Activated CD8-positive, alpha-beta T cell treated with anti-CD3 and anti-CD28 coated beads for 36 hours (primary cell): ENCODE results near the gene CD9. TPM values are rescaled to one million over a fixed set of nuclear protein-coding genes. Genes with fewer than 3 reads are reported as not detected.
"Not testable (repeated sequence)": the region's sequence is repeated elsewhere in the genome, so short reads cannot be mapped to it uniquely, and the experiment has no call there.

Experiments used
- ATAC-seq: fragments of 200-7000 bp; cut with Tn5 transposase; one replicate; pipeline ENCODE4 v1.10.0; 2021; ENCODE audit warnings: mild to moderate bottlenecking, moderate library complexity
- CTCF ChIA-PET: fragments of 350-600 bp; sonication (Branson Sonifier 250); formaldehyde crosslinking; loops from one replicate; lab custom pipeline; 2021; ENCODE audit warnings: antibody characterized with exemption; lab: Charles Lee
- POLR2A ChIA-PET: fragments of 350-600 bp; sonication (Branson Sonifier 250); formaldehyde crosslinking; loops from one replicate; lab custom pipeline; 2021; ENCODE audit warnings: antibody characterized with exemption; lab: Charles Lee
- DNase-seq: peaks from one replicate; pipeline ENCODE4 v3.0.0-alpha.2; 2020
- H3K27ac Mint-ChIP-seq: one replicate; pipeline ENCODE4 v1.8.0; 2021; ENCODE audit warnings: mild to moderate bottlenecking, mixed read lengths
- H3K27me3 Mint-ChIP-seq: one replicate; pipeline ENCODE4 v1.8.0; 2021; ENCODE audit warnings: mixed read lengths
- H3K36me3 Mint-ChIP-seq: one replicate; pipeline ENCODE4 v1.8.0; 2021; ENCODE audit warnings: low read depth, mixed read lengths
- H3K4me1 Mint-ChIP-seq: one replicate; pipeline ENCODE4 v1.8.0; 2021; ENCODE audit warnings: low read depth, mixed read lengths
- H3K4me3 Mint-ChIP-seq: one replicate; pipeline ENCODE4 v1.8.0; 2021; ENCODE audit warnings: mild to moderate bottlenecking, moderate library complexity, mixed read lengths
- H3K9me3 Mint-ChIP-seq: one replicate; pipeline ENCODE4 v1.8.0; 2021; ENCODE audit warnings: mixed read lengths
- CTCF ChIP-seq: fragments of 200-600 bp; IDR thresholded peaks from one replicate; pipeline ENCODE4 v1.8.0; 2022; ENCODE audit warnings: antibody characterized with exemption, mild to moderate bottlenecking
- intact Hi-C: fragments of 100-400 bp; cut with micrococcal nuclease; formaldehyde crosslinking; loops from one replicate; pipeline ENCODE4 v1.10.0; 2022
- total RNA-seq, 2 experiments: library from RNA; stranded (reverse); gene quantifications; one replicate each; pipeline ENCODE4 v1.2.3, GENCODE V29; 2021

CD9 gene
- total RNA-seq, 2 experiments from 2014 or later = 9.1 to 9.2 TPM

GRCh38 chr12:6158749-6159148, 41.5 kb upstream of the CD9 start:
- H3K36me3 Mint-ChIP-seq = no peaks in the 10 kb centered on the region
- CTCF ChIA-PET = interaction anchor here (1.0 to 1.1 kb wide), 2 partner anchors 9 to 119 kb away, joined by 3 read pairs; no protein-coding TSS in a partner anchor
- H3K4me1 Mint-ChIP-seq = peaks cover 11% of the 10 kb centered on the region
- ATAC-seq (no peak), DNase-seq (no peak)
- POLR2A ChIA-PET = no interaction called here
- no peaks in the 10 kb centered on the region for H3K9me3 Mint-ChIP-seq
- H3K27ac Mint-ChIP-seq = no peak overlapping the region
- no peak for TF ChIP-seq CTCF
- intact Hi-C loops = no loop called here
- H3K4me3 Mint-ChIP-seq = no peak overlapping the region
- H3K27me3 Mint-ChIP-seq = no peaks in the 10 kb centered on the region

DNA sequence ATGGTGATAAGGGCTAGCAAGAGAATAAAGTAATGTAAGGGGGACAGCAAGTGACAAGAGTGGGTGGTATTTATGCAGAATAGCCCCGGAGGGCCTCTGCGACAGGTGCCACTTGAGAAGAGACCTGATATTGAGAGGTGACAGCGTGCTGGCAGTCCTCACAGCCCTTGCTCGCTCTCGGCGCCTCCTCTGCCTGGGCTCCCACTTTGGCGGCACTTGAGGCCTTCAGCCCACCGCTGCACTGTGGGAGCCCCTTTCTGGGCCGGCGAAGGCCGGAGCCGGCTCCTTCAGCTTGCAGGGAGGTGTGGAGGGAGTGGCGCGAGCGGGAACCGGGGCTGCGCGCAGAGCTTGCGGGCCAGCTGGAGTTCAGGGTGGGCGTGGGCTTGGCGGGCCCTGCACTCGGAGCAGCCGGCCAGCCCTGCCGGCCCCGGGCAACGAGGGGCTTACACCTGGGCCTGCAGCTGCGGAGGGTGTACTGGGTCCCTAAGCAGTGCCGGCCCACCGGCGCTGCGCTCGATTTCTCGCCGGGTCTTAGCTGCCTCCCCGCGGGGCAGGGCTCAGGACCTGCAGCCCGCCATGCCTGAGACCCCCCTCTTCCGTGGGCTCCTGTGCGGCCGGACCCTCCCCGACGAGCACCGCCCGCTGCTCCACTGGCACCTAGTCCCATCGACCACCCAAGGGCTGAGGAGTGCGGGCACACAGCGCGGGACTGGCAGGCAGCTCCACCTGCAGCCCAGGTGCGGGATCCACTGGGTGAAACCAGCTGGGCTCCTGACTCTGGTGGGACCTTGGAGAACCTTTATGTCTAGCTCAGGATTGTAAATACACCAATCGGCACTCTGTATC, 40.8 kb upstream of the CD9 start:
- H3K27me3 Mint-ChIP-seq, DNase-seq, H3K4me3 Mint-ChIP-seq, POLR2A ChIA-PET, H3K9me3 Mint-ChIP-seq, intact Hi-C loops, H3K36me3 Mint-ChIP-seq, ATAC-seq, H3K27ac Mint-ChIP-seq: not testable (repeated sequence)
- CTCF ChIA-PET = interaction anchor here (1.0 kb wide), 1 partner anchor 8 kb away, joined by 3 read pairs; no protein-coding TSS in a partner anchor
- H3K4me1 Mint-ChIP-seq = peaks cover 11% of the 10 kb centered on the region

GRCh38 chr12:6160049-6160649, 40.1 kb upstream of the CD9 start:
- H3K36me3 Mint-ChIP-seq, CTCF ChIA-PET, H3K27ac Mint-ChIP-seq, DNase-seq, ATAC-seq, POLR2A ChIA-PET, intact Hi-C loops, H3K4me3 Mint-ChIP-seq, H3K27me3 Mint-ChIP-seq, H3K9me3 Mint-ChIP-seq: not testable (repeated sequence)
- H3K4me1 Mint-ChIP-seq = peaks cover 11% of the 10 kb centered on the region

GRCh38 chr12:6161124-6161882, 38.9 kb upstream of the CD9 start:
- Mint-ChIP-seq H3K27me3 (no peaks in the 10 kb centered on the region), H3K27ac (no peak overlapping the region), H3K36me3 (no peaks in the 10 kb centered on the region), H3K4me1 (peaks cover 15% of the 10 kb centered on the region), H3K9me3 (no peaks in the 10 kb centered on the region), H3K4me3 (no peak overlapping the region)
- TF ChIP-seq CTCF = no peak
- POLR2A ChIA-PET = interaction anchor here (1.3 kb wide), 1 partner anchor 9 kb away, joined by 4 read pairs; no protein-coding TSS in a partner anchor
- no peak for DNase-seq
- ATAC-seq = no peak
- intact Hi-C loops = no loop called here
- CTCF ChIA-PET = interaction anchor here (0.9 kb wide), 1 partner anchor 9 kb away, joined by 3 read pairs; no protein-coding TSS in a partner anchor

DNA sequence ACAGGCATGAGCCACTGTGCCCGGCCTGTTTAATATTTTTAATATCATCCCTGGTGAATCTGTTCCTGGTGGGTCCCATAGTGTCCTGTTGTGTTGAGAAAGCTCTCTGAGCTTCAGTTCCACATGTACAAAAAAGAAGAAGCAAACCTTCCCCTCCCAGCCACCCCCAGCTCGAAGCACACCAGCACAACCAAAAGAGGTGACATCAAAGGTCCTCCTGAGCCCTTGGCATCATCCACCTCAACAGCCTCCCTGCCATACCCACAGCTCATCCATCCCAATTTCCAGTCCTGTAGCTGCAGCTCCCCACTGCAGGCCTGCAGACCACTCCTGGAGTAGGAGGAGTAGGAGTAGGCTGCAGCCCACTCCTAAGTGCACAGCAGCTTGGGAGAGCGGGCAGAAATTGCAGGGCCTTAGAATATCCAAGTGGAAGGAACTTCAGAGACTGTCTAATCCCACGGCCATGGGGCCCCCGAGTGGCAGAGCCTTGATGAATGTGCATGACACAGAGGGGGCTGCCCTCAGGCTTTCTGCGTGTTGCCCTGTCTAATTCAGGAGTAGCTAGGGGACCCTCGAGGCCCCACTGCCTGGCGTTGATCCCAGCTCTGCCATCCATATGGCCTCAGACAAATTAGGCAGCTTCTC, 36.7 kb upstream of the CD9 start:
- H3K36me3 Mint-ChIP-seq = no peaks in the 10 kb centered on the region
- ATAC-seq (no peak), DNase-seq (no peak)
- intact Hi-C loops = no loop called here
- no peak overlapping the region for H3K4me3 Mint-ChIP-seq
- H3K27me3 Mint-ChIP-seq = no peaks in the 10 kb centered on the region
- H3K4me1 Mint-ChIP-seq = peaks cover 26% of the 10 kb centered on the region
- ChIA-PET CTCF (interaction anchor here (0.8 to 1.7 kb wide), 2 partner anchors 32 to 121 kb away, joined by 3 to 4 read pairs; no protein-coding TSS in a partner anchor), POLR2A (interaction anchor here (0.7 to 1.8 kb wide), 2 partner anchors 9 to 189 kb away, joined by 3 read pairs; no protein-coding TSS in a partner anchor)
- H3K27ac Mint-ChIP-seq = no peak overlapping the region
- no peak for TF ChIP-seq CTCF
- no peaks in the 10 kb centered on the region for H3K9me3 Mint-ChIP-seq
